ENCODE results near the gene KIF23. TPM values are rescaled to one million over a fixed set of nuclear protein-coding genes. Genes with fewer than 3 reads are reported as not detected.
"Not testable (repeated sequence)": the region's sequence is repeated elsewhere in the genome, so short reads cannot be mapped to it uniquely, and the experiment has no call there.

KIF23 gene
- total RNA-seq (not detected), polyA plus RNA-seq (not detected), total RNA-seq (0.15 to 3.4 (median 1.2) reads per million in 6 experiments)

GRCh38 chr15:69413822-69414700, at the start of gene KIF23:
Gene KIF23 (plus strand): TSS chr15:69414349. CDS start chr15:69414466, 117 bp downstream.
- H3K4me1 Mint-ChIP-seq: peaks cover 4 to 9% (median 7%) of the 10 kb centered on the region in 4 donors
- POLR2A ChIA-PET: interaction anchor here (0.9 to 3.2 kb wide), 2 partner anchors 39 to 49 kb away, joined by 5 to 19 read pairs; partner anchors contain the start of gene RPLP1
- H3K9me3 Mint-ChIP-seq: no peaks in the 10 kb centered on the region
- DNase-seq (peak; percentile 87 to 97 (median 91)), ATAC-seq (peak; percentile 97 to 98)
- no peaks in the 10 kb centered on the region for H3K36me3 Mint-ChIP-seq
- H3K27ac Mint-ChIP-seq: peak within 1 kb of the TSS; percentile 29 to 91 (median 68)
- H3K27me3 Mint-ChIP-seq: peaks cover 10 to 33% (median 13%) of the 10 kb centered on the region in 5 donors
- H3K4me3 Mint-ChIP-seq: peak within 1 kb of the TSS; percentile 76 to 91 (median 87)

- no peak overlapping the region for H3K4me3 Mint-ChIP-seq
- POLR2A ChIA-PET: no interaction called here
- no peak for DNase-seq
- no peak for ATAC-seq
- peaks cover 0 to 10% (median 0%) of the 10 kb centered on the region in 5 donors for H3K27me3 Mint-ChIP-seq
- H3K27ac Mint-ChIP-seq: no peak overlapping the region
- H3K9me3 Mint-ChIP-seq: no peaks in the 10 kb centered on the region
- no peaks in the 10 kb centered on the region for H3K36me3 Mint-ChIP-seq
- no peaks in the 10 kb centered on the region for H3K4me1 Mint-ChIP-seq
These were observed 46.9 kb upstream of the KIF23 start for GRCh38 chr15:69367236-69367635.

- DNase-seq: no peak
- H3K4me1 Mint-ChIP-seq: no peaks in the 10 kb centered on the region
- no peak for ATAC-seq
- H3K4me3 Mint-ChIP-seq: no peak overlapping the region
- POLR2A ChIA-PET: no interaction called here
- peaks cover 0 to 14% (median 5%) of the 10 kb centered on the region in 5 donors for H3K27me3 Mint-ChIP-seq
- H3K27ac Mint-ChIP-seq: no peak overlapping the region
- peaks cover 0 to 6% (median 0%) of the 10 kb centered on the region in 3 donors for H3K36me3 Mint-ChIP-seq
- peaks cover 0 to 5% (median 0%) of the 10 kb centered on the region in 9 donors for H3K9me3 Mint-ChIP-seq
These were observed 44.5 kb upstream of the KIF23 start for GRCh38 chr15:69369631-69370030.

GRCh38 chr15:69373406-69373805, 40.7 kb upstream of the KIF23 start:
- POLR2A ChIA-PET: no interaction called here
- Mint-ChIP-seq H3K4me3 (no peak overlapping the region), H3K4me1 (no peaks in the 10 kb centered on the region), H3K9me3 (peaks cover 0 to 5% (median 0%) of the 10 kb centered on the region in 9 donors), H3K27ac (no peak overlapping the region), H3K27me3 (peaks cover 0 to 29% (median 11%) of the 10 kb centered on the region in 5 donors), H3K36me3 (peaks cover 0 to 6% (median 0%) of the 10 kb centered on the region in 3 donors)
- ATAC-seq (no peak), DNase-seq (no peak)

GRCh38 chr15:69375151-69375790, 38.9 kb upstream of the KIF23 start:
- POLR2A ChIA-PET: no interaction called here
- H3K4me3 Mint-ChIP-seq: no peak overlapping the region
- no peak for ATAC-seq
- DNase-seq: no peak
- H3K27ac Mint-ChIP-seq: no peak overlapping the region
- no peaks in the 10 kb centered on the region for H3K4me1 Mint-ChIP-seq
- peaks cover 0 to 6% (median 0%) of the 10 kb centered on the region in 3 donors for H3K36me3 Mint-ChIP-seq
- H3K9me3 Mint-ChIP-seq: peaks cover 0 to 5% (median 0%) of the 10 kb centered on the region in 9 donors
- H3K27me3 Mint-ChIP-seq: peaks cover 0 to 29% (median 11%) of the 10 kb centered on the region in 5 donors

GRCh38 chr15:69377216-69377970, 36.8 kb upstream of the KIF23 start:
- H3K36me3 Mint-ChIP-seq: peaks cover 0 to 6% (median 0%) of the 10 kb centered on the region in 3 donors
- no peaks in the 10 kb centered on the region for H3K4me1 Mint-ChIP-seq
- H3K9me3 Mint-ChIP-seq: peaks cover 0 to 5% (median 0%) of the 10 kb centered on the region in 9 donors
- ATAC-seq (no peak), DNase-seq (no peak)
- H3K4me3 Mint-ChIP-seq: no peak overlapping the region
- H3K27me3 Mint-ChIP-seq: peaks cover 0 to 29% (median 12%) of the 10 kb centered on the region in 5 donors
- POLR2A ChIA-PET: no interaction called here
- H3K27ac Mint-ChIP-seq: no peak overlapping the region

GRCh38 chr15:69380100-69380725, 33.9 kb upstream of the KIF23 start:
- H3K36me3 Mint-ChIP-seq: no peaks in the 10 kb centered on the region
- no peak overlapping the region for H3K4me3 Mint-ChIP-seq
- no peak for DNase-seq
- H3K27ac Mint-ChIP-seq: no peak overlapping the region
- peaks cover 0 to 10% (median 8%) of the 10 kb centered on the region in 5 donors for H3K27me3 Mint-ChIP-seq
- POLR2A ChIA-PET: no interaction called here
- H3K9me3 Mint-ChIP-seq: no peaks in the 10 kb centered on the region
- ATAC-seq: no peak
- no peaks in the 10 kb centered on the region for H3K4me1 Mint-ChIP-seq

- no peak for DNase-seq
- POLR2A ChIA-PET: no interaction called here
- no peaks in the 10 kb centered on the region for H3K36me3 Mint-ChIP-seq
- H3K4me3 Mint-ChIP-seq: no peak overlapping the region
- no peaks in the 10 kb centered on the region for H3K9me3 Mint-ChIP-seq
- no peak for ATAC-seq
- H3K27me3 Mint-ChIP-seq: peaks cover 0 to 10% (median 6%) of the 10 kb centered on the region in 5 donors
- no peaks in the 10 kb centered on the region for H3K4me1 Mint-ChIP-seq
- H3K27ac Mint-ChIP-seq: no peak overlapping the region
These were observed 33.4 kb upstream of the KIF23 start for GRCh38 chr15:69380726-69381105.

- H3K27me3 Mint-ChIP-seq, H3K4me1 Mint-ChIP-seq, POLR2A ChIA-PET, ATAC-seq, DNase-seq, H3K9me3 Mint-ChIP-seq, H3K36me3 Mint-ChIP-seq, H3K4me3 Mint-ChIP-seq, H3K27ac Mint-ChIP-seq: not testable (repeated sequence)
These were observed 32.0 kb upstream of the KIF23 start for GRCh38 chr15:69382176-69382575.

- H3K36me3 Mint-ChIP-seq, H3K27ac Mint-ChIP-seq, DNase-seq, H3K9me3 Mint-ChIP-seq, H3K4me3 Mint-ChIP-seq, ATAC-seq, POLR2A ChIA-PET, H3K4me1 Mint-ChIP-seq, H3K27me3 Mint-ChIP-seq: not testable (repeated sequence)
These were observed 30.1 kb upstream of the KIF23 start for GRCh38 chr15:69384066-69384465.

- Mint-ChIP-seq H3K27me3 (peaks cover 0 to 6% (median 0%) of the 10 kb centered on the region in 5 donors), H3K27ac (no peak overlapping the region), H3K36me3 (no peaks in the 10 kb centered on the region), H3K4me1 (no peaks in the 10 kb centered on the region), H3K9me3 (no peaks in the 10 kb centered on the region), H3K4me3 (no peak overlapping the region)
- POLR2A ChIA-PET: no interaction called here
- ATAC-seq (no peak), DNase-seq (no peak)
These were observed 29.2 kb upstream of the KIF23 start for GRCh38 chr15:69384626-69385598.

All from naive thymus-derived CD8-positive, alpha-beta T cell (primary cell).